ENCODE measurements around the gene NEGR1.

Gene NEGR1

DNA sequence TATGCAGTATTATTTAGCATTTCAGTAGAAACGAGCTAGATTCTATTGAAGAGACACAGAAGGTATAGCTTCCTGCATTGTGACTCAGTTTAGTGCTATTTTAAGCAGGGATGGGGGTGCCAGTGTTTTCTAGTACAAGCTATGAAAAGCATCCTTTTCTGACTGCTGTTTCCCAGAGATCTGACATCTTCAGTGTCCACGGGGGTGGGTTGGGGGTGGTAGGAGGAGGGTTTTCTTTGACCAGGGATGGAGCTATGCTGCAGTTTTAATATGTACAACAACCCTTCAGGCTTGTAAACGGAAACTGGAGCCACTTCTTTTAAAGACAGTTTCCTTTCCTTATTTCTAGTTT is 2.7 kb upstream of the NEGR1 start:
- no peak overlapping the region for H3K4me3 ChIP-seq (ENCODE audit: low read depth, low read length)
- no peak for TF ChIP-seq CTCF (IDR thresholded peaks at IDR 0.05; ENCODE audit: borderline replicate concordance, insufficient read depth, low read depth, low read length)

DNA sequence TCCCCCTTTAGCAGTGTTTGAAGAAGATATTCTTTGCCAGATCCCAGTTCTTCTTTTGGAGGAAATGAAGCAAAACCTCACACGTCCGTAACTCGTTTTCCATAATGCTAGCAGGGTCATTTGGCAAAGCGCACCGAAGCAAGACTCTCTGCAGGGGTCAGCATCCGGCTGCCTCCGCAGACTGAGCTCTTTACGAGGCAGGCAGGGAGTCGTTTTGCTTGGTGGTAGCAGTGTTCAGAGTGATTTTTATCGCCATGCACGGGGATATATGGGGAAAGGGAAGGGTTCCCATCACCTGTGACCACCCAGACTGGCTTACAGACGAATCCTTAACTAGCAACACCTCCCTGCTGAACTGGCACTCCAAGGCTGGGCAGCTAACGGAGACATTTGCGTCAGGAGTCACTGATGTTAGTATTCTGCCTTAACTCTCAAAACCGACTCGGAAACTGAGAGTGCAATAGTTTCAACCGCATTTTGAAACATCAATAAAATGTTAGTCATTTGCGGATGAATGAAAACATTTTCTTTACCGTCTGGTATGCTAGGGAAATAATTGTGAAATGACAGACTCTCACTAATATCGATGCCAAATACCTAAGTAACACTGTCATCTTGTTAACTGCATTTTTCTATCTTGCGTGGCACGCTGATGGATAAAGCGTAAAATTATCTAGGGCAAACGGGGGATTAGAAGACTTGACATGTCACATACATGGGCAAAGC is 2.2 kb upstream of the NEGR1 start:
- H3K4me3 ChIP-seq (ENCODE audit: low read depth, low read length), result no peak overlapping the region
- TF ChIP-seq CTCF (IDR thresholded peaks at IDR 0.05; ENCODE audit: borderline replicate concordance, insufficient read depth, low read depth, low read length), result no peak

GRCh38 chr1:72284084-72284347 is 1.7 kb upstream of the NEGR1 start:
- no peak overlapping the region for H3K4me3 ChIP-seq (ENCODE audit: low read depth, low read length)
- no peak for TF ChIP-seq CTCF (IDR thresholded peaks at IDR 0.05; ENCODE audit: borderline replicate concordance, insufficient read depth, low read depth, low read length)

GRCh38 chr1:72283307-72284083 is 1.2 kb upstream of the NEGR1 start:
- no peak overlapping the region for H3K4me3 ChIP-seq (ENCODE audit: low read depth, low read length)

GRCh38 chr1:72283022-72283306 is 625 bp upstream of the NEGR1 start:
- no peak overlapping the region for H3K4me3 ChIP-seq (ENCODE audit: low read depth, low read length)
- no peak for TF ChIP-seq CTCF (IDR thresholded peaks at IDR 0.05; ENCODE audit: borderline replicate concordance, insufficient read depth, low read depth, low read length)

More at GRCh38 chr1:72283307-72284083, 1.2 kb upstream of the NEGR1 start:
- no peak for TF ChIP-seq CTCF (IDR thresholded peaks at IDR 0.05; ENCODE audit: borderline replicate concordance, insufficient read depth, low read depth, low read length)

- H3K4me3 ChIP-seq (ENCODE audit: low read depth, low read length), result no peak overlapping the region
- no peak for TF ChIP-seq CTCF (IDR thresholded peaks at IDR 0.05; ENCODE audit: borderline replicate concordance, insufficient read depth, low read depth, low read length)
These were observed 585 bp downstream of the NEGR1 start for GRCh38 chr1:72281637-72282270.

GRCh38 chr1:72281144-72281543 is 1.2 kb downstream of the NEGR1 start:
- TF ChIP-seq CTCF (IDR thresholded peaks at IDR 0.05; ENCODE audit: borderline replicate concordance, insufficient read depth, low read depth, low read length), result no peak
- no peak overlapping the region for H3K4me3 ChIP-seq (ENCODE audit: low read depth, low read length)
